Renal cortex interstitium (tissue), 11 donors: Measurements from ENCODE around the gene NCAPH2. TPM values are rescaled to one million over a fixed set of nuclear protein-coding genes. Genes with fewer than 3 reads are reported as not detected.

Source experiments
- DNase-seq, 11 donors: peaks; one replicate each; pipeline ENCODE4 v3.0.0-alpha.2; 2013; ENCODE audit warnings: low read depth in 9 of 11, low spot score in 4 of 11; ENCODE audit errors: extremely low read depth in 1 of 11
- polyA plus RNA-seq, 3 donors: library from polyadenylated mRNA; unstranded; fragments of 120-200 nt; gene quantifications; one replicate each; pipeline ENCODE4 v1.2.1, GENCODE V29; 2013; ENCODE audit not compliant: insufficient read length in 3 of 3

NCAPH2 gene
- polyA plus RNA-seq, 3 donors, result 39.6 to 53.9 (median 50.3) TPM

- DNase-seq, result no peak
These were observed 48.7 kb downstream of the NCAPH2 start for GRCh38 chr22:50556703-50557102.

GRCh38 chr22:50560034-50560433, 52.0 kb downstream of the NCAPH2 start:
- DNase-seq, result no peak

GRCh38 chr22:50561401-50562358, 53.7 kb downstream of the NCAPH2 start:
- DNase-seq, result no peak

- DNase-seq, result peak; percentile 81 to 93 (median 89)
These were observed 54.7 kb downstream of the NCAPH2 start, which contains the start of gene SYCE3 for GRCh38 chr22:50562523-50563412. TSS of gene SYCE3 (minus strand) at chr22:50562919. CDS start at chr22:50556405, 6,514 bp downstream.

GRCh38 chr22:50563413-50564160, 55.6 kb downstream of the NCAPH2 start:
- no peak for DNase-seq

GRCh38 chr22:50564289-50564688, 56.3 kb downstream of the NCAPH2 start:
- no peak for DNase-seq

GRCh38 chr22:50567721-50568252, 59.8 kb downstream of the NCAPH2 start:
- no peak for DNase-seq

- no peak for DNase-seq
These were observed 60.6 kb downstream of the NCAPH2 start for GRCh38 chr22:50568626-50569025.

GRCh38 chr22:50569041-50569459, 61.0 kb downstream of the NCAPH2 start:
- no peak for DNase-seq

GRCh38 chr22:50569896-50570535, 62.0 kb downstream of the NCAPH2 start:
- DNase-seq, result no peak

GRCh38 chr22:50570861-50571260, 62.8 kb downstream of the NCAPH2 start:
- no peak for DNase-seq

GRCh38 chr22:50571264-50572175, 63.5 kb downstream of the NCAPH2 start:
- no peak for DNase-seq

GRCh38 chr22:50572965-50573364, 64.9 kb downstream of the NCAPH2 start:
- no peak for DNase-seq

- DNase-seq, result no peak
These were observed 65.7 kb downstream of the NCAPH2 start for GRCh38 chr22:50573491-50574382.

- DNase-seq, result no peak
These were observed 66.3 kb downstream of the NCAPH2 start for GRCh38 chr22:50574383-50574755.
